ENCODE measurements around the gene SPRYD4.
"Not testable (repeated sequence)": the region's sequence is repeated elsewhere in the genome, so short reads cannot be mapped to it uniquely, and the experiment has no call there.

SPRYD4 gene

DNA sequence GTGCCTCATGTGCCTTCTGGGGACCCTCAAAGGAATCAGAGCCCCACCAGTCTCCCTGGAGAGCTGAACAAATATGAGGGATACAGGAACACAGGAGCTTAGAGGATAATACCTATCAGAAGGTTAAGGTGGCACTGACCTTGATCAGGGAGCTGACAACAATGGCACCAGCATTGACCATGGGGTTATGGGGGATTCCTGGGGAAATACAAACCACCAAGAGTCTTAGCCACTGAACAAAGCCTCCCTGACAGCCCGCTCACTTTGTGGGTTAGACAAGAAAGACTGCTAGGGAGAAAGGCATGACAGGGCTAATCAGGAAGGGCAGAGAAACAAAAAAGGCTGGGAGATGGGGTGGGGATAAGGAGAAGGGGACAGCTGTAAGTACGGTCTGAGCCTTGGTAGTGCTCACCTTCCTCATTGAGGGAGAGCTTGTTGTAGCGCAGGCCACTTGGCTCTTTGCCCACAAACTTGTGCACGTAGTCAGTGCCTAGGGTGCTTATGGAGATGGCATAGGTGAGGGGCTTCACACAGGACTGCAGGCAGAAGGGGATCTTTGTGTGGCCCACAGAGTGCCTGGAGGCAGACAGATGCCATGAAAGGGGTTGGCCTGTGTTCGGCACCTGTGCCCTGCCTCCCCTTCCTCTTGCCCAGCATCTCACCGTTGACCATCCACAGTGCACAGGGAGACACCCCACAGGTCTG lies 9.3 kb downstream of the SPRYD4 start:
- DNase-seq: no peak

DNA sequence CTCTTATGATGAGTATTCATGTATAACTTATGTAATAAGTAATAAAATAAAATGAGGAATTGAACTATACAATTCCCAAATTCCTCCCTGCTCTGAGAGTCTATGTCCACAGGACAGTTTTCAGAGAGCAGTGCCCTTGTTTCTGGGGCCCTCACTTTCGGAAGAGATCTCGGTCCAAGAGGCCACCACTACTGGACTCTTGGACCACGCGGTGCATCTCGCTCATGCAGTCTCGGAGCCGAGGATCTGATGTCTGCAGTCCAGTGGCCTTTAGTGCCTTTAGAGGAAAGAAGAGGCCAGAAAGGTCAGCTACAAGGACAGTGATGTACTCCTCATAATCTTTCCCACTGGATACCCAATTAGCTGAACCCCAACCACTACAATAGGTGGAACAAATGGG lies 11.2 kb downstream of the SPRYD4 start:
- DNase-seq: no peak

DNA sequence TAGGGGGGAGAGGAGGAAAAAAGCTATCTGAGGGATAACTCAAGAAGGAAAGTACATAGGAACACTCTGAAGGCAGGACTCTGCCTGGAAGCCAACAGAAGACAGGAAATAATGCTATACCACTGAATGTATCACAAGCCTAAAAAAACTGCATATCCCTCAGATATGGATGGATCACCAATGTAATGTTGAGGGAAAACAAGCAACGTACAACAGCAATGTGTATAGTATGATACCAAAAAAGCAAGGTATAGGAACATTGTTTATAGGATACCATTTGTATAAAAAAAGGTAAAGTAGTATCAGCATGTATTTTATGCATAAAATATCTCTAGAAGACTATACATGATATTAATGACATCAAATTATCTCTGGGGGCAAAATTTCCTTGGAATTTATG lies 16.2 kb downstream of the SPRYD4 start:
- no peak for DNase-seq

DNA sequence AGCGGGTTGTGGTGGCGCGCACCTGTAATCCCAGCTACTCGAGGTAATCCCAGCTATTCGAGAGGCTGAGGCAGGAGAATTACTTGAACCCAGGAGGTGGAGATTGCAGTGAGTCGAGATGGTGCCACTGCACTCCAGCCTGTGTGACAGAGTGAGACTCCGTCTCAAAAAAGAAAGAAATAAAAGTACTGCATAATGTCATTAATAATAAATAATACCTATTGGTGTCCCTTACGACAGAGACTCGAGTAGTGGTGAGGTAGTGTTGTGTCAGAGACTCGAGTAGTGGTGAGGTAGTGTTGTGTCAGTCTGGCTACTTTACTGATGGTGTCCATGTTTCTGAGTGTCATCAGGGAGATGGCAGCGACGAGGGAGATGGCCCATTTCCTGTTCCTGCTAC lies 18.3 kb downstream of the SPRYD4 start:
- DNase-seq: peak; percentile 11

DNA sequence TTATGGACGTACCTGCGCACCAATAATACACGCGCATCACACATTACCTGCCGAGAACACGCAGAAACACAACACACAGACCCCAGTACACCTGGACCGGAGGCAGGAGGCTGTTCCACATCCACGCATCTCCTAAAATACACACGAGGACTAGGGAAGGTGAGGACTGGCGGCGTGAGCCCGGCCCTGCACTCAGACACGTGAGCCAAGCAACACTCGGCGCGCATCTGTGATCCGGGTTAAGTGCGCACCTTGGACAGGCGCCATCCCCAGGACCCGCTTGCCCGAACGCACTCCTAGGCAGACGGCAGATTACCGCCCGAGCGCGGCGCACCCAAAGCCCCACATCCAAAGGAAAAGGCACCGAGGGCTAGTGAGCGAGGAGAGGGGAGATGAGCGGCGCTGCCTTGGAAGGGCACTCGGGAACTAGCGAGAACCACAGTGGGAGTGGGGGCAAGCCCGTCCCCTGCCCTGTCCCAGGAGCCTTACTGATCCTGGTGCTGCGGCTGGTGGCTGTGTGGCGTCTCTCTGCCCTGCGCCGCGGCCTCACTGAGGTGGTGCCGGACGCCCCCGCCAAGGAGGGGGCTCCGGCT lies 19.2 kb downstream of the SPRYD4 start:
- peak; percentile 82 for DNase-seq

DNA sequence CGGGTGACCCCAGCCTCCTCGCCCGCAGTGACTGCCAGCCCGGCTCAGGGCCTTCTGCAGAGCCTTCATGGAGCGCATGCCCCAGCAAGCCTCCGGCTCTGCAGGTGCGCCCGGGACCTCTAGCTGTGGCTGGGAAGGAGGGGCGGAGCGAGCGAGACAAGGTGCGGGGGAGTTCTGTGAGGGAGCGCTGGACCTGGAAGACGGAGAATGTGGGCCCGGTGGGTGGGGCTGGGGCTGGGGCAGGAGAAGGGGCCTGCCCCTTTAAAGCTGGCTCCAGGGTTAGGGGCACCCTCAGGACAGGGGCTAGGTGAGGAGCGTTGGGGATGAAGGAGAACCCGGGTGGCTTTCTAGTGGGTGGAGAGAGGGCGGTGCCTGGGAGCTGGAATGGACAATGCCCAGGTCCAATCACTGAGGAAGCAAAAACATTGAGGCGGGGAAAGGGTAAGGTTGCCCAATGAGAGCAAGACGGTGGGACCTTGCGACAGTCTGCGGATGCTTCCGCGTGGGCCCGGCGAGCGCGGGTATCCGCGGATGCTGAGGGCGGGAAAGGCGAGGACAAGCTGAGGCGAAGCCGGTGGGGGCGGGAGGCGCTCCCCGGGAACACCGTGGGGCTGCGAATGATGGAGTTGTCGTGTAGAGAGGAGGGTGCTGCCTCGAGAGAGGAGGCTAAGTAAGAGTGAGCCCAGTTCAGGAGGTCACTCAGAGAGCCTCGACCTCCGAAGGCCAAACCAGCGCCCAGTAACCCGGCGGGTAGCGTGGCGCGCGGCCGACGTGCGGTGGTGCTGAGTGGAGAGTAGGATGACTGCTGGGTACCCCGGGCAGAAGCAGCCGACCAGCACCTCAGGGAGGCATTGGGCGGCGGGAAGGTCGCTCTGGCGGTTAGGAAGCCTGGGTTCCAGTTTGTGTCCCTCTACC lies 19.9 kb downstream of the SPRYD4 start, which contains the start of gene GLS2:
Gene GLS2 (minus strand): TSS at position 121 of the 915 bp plus-strand sequence. CDS start 43 bp downstream, at position 78.
- DNase-seq: peak; percentile 83

DNA sequence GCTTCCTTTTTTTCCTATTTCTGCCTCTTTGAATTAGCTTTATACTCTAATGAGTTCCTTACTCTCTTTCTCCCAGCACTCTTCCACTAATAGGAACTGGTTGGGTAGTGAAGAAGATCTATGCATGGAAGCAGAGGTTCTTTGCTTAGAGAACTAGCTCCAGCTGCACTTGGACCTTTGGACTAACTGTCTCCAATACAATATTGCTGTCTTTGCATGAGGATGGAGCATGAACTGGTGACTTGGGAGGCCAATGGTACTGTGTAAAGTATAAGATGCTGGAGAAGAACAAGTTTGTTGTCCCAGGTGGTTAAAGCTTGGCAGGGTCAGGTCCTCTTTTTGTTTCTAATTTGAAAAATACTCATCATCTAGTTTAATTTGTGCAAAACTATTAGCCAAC lies 22.0 kb downstream of the SPRYD4 start:
- no peak for DNase-seq

DNA sequence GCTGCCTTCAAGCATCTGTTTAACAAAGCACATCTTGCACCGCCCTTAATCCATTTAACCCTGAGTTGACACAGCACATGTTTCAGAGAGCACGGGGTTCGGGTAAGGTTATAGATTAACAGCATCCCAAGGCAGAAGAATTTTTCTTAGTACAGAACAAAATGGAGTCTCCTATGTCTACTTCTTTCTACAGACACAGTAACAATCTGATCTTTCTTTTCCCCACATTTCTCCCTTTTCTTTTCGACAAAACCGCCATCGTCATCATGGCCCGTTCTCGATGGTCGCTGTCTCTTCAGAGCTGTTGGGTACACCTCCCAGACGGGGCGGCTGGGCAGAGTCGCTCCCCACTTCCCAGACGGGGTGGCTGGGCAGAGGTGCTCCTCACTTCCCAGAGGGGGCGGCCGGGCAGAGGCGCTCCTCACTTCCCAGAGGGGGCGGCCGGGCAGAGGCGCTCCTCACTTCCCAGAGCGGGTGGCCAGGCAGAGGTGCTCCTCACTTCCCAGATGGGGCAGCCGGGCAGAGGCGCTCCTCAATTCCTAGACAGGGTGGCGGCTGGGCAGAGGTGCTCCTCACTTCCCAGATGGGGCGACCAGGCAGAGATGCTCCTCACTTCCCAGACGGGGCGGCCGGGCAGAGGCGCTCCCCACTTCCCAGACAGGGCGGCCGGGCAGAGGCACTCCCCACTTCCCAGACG lies 25.2 kb downstream of the SPRYD4 start:
- not testable (repeated sequence) for DNase-seq

DNA sequence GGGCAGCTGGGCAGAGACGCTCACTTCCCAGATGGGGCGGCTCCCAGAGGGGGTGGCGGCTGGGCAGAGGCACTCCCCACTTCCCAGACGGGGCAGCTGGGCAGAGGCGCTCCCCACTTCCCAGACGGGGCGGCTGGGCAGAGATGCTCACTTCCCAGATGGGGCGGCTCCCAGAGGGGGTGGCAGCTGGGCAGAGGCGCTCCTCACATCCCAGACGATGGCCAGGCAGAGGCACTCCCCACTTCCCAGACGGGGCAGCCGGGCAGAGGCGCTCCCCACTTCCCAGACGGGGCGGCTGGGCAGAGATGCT lies 25.7 kb downstream of the SPRYD4 start:
- DNase-seq: not testable (repeated sequence)

DNA sequence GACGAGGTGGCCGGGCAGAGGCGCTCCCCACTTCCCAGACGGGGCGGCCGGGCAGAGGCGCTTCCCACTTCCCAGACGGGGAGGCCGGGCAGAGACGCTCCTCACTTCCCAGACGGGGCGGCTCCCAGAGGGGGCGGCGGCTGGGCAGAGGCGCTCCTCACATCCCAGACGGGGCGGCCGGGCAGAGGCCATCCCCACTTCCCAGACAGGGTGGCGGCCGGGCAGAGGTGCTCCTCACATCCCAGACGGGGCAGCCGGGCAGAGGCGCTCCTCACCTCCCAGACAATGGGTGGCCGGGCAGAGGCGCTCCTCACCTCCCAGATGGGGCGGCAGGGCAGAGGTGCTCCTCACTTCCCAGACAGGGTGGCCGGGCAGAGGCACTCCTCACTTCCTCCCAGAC lies 26.1 kb downstream of the SPRYD4 start:
- DNase-seq: not testable (repeated sequence)

DNA sequence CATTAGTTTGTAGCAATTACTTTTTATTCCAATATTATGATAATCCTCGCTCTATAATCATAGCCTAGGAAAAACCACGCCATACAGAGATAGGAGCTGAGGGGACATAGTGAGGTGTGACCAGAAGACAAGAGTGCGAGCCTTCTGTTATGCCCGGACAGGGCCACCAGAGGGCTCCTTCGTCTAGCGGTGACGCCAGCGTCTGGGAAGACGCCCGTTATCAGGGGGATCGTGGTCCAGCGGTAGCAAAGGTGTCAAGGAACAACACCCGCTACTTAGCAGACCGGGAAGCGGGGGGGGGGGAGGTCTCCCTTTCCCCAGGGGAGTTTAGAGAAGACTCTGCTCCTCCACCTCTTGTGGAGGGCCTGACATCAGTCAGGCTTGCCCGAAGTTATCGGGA lies 28.3 kb downstream of the SPRYD4 start:
- peak; percentile 42 for DNase-seq

DNA sequence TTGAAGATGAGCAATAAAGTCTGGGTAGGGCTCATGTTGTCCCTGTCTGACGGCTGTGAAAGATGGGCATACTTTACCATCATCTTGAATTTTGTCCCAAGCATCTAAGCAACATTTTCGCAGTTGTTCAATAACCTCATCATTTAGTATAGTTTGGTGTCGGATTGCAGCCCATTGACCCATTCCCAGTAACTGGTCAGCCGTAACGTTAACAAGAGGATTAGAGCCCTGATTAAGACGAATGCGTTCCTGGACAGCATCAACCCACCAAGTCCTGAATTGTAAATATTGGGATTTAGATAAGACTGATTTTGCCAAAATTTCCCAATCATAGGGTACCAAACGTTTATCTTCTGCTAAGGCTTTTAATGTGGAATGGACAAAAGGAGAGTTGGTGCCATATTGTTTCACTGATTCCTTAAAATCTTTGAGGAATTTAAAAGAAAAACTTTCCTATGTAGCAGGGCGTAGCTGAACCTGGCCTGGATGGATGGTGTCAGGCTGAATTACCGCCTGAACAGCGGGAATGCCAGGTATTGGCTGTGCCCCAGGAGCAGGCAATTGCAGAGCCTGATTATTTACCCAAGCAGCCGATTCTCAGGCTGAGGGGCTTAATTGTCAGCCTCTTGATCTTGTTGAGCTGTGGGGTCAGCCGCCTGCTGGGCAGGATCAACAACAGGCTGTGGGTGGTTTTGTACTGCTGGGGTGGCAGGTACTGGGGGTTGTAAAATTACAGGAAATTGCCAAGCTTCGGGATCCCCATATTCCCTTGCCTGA lies 29.9 kb downstream of the SPRYD4 start:
- peak; percentile 45 for DNase-seq

DNA sequence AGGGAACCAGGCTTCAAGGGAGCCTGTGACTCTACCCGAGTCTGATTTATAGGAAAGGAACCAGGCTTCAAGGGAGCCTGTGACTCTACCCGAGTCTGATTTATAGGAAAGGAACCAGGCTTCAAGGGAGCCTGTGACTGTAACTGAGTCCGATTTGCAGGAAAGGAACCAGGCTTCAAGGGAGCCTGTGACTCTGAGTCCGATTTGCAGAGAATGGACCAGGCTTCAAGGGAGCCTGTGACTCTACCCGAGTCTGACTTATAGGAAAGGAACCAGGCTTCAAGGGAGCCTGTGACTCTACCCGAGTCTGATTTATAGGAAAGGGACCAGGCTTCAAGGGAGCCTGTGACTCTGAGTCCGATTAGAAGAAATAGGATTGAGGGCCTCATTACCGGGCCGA lies 31.1 kb downstream of the SPRYD4 start:
- not testable (repeated sequence) for DNase-seq

DNA sequence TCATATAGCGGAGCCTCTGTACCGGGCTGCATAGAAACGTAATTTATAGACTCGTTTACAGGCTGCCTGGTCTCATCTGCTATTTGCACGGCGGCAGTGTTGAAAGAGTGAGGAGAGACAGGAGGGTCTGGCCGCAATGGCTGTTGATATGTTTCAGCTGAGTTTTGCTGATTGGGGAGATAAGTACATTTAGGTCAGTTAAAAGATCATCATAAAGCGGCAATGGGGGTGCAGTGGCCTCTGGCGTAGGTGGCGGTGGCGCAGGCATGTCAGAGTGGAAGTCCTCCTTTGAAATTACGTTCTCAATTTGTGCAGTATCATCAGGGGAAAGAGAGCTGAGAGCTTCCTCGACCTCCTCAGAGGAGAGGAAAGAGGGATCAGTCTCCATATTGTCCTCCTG lies 31.5 kb downstream of the SPRYD4 start:
- not testable (repeated sequence) for DNase-seq

DNA sequence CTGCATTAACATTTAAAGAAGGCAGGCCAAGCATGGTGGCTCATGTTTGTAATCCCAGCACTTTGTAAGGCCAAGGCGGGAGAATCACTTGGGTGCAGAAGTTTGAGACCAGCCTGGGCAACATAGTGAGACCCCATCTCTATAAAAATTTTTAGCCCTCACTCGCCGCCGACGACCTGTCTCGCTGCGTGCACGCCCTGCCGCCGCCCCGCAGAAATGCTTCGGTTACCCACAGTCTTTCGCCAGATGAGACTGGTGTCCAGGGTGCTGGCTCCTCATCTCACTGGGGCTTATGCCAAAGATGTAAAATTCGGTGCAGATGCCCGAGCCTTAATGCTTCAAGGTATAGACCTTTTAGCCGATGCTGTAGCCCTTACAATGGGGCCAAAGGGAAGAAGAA lies 42.4 kb downstream of the SPRYD4 start:
- DNase-seq: no peak

DNA sequence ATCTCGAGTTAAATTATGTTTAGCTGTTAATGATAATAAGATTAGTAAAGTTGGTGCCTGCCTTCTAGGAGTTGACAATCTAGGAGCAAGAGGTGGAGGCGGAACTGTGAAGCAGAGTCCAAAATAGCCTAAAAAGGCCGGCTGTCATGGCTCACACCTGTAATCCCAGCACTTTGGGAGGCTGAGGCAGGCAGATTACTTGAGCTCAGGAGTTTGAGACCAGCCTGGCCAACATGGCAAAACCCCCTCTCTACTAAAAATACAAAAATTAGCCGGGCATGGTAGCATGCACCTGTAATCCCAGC lies 45.6 kb downstream of the SPRYD4 start:
- DNase-seq: not testable (repeated sequence)

DNA sequence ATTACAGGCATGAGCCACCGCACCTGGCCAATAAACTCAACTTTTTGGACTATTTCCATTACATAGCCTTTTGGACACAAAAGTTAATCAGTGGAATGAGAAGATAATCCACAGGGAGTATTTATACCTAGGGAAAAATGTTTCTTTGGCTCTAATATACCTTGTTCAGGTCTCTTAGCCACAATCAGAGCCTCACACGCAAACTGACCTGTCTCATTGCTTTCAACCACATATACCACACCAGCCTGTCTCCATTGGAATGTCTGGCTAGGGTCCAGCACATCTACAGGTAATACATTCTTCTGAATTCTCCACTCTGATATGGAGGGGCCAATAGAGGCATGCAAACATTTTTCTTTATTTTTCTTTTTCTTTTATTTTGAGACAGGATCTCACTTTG lies 49.5 kb downstream of the SPRYD4 start:
- DNase-seq: no peak

DNA sequence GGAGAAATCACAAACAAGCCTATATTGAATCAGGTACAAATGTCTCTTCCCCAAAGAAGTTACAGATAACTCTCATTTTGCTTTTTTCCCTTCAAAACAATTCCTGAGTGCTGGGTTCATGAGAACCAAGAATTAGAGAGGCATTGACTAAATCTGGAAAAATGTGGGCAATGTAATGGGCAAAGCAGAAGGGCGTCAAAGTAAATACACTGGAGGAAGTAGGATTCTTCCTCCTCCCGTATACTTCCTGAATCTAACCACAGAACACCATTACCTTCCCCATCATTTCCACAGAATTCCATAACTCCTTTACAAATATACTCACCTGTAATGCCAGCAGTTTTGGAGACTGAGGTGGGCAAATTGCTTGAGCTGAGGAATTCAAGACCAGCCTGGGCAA lies 50.2 kb downstream of the SPRYD4 start:
- no peak for DNase-seq

DNA sequence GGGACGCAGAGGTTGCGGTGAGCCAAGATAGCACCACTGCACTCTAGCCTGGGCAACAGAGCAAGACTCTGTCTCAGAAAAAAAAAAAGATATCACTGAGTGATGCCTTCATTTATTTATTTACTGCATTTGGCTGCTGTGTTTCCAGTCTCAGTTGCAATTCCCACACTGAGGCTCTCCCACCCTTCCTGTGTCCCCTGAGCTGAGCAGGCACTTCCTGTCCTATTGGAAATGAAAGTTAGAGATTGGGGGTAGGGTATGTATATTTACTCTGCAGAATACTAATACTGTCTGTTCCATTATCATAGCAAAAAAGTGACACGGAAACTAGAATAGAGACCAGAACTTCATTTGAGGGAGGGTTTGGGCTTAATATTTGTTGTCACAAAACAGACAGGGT lies 51.7 kb downstream of the SPRYD4 start:
- no peak for DNase-seq

DNA sequence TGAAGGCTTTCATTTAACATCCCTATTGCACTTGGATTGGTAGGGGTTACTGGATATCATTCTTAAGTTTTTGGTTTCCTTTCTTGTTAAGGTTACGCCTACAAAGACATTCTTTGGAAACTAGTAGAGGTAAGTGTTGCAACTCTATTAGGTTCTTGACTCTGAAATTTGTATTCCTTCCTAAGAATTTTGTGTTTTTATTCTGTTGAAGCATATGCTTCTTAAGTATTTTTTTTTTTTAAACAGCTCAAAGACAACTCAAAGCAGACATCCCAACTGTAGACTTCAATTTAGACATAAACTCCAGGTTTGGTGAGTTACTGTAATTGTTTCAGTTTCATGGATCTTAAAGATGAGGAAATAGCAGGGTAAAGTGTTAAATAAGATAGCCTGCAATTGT lies 52.1 kb downstream of the SPRYD4 start:
- no peak for DNase-seq

DNA sequence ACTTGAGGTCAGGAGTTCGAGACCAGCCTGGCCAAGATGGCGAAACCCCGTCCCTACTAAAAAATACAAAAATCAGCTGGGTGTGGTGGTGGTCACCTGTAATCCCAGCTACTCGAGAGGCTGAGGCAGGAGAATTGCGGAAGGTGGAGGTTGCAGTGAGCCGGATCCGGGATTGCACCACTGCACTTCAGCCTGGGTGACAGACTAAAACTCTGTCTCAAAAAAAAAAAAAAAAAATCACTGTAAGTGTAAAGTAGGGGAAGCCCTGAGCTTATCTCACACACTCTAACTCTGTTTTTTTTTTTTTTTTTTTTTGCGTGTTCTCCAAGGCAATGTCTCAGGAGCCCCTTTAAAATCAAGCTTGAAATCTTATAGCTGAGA lies 52.8 kb downstream of the SPRYD4 start:
- DNase-seq: no peak

DNA sequence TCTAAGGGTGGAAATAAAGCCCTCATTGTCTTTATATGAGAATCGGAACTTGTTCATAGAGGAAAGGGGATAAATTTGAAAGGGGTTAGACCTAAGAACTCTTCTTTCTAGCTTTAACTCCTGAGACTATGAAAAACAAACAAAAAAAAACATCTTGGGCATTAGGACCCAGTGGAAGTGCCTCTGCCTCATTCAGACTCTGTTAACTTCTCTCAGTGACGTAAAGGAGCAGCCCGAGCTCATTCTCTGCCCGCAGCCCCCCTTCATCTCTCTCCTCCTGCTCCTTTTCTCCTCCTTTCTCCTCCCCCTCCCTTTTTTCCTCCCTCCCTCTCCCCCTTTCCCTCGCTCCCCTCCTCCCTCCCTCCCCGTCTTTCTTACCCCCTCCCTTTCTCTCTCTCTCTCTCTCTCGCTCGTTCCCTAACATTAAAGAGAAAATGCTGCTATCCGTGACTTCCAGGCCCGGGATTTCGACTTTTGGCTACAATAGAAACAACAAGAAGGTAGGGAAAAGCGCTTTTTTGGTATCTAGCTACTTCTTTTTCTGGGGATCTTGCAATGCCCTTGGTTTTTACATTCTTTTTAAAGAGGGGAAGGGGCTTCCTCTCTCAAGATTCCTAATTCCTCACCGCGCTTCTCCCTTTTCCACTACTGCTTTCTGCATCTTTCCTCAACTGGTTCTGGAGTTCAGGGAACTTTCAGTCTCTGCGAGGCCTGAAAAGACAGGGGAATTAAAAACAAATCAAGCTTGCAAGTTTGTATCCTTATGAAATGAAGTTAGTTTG lies 53.4 kb downstream of the SPRYD4 start, which contains the start of gene RBMS2:
Gene RBMS2 (plus strand): TSS at position 231 of the 782 bp plus-strand sequence. CDS start 204 bp downstream, at position 435.
- peak; percentile 75 for DNase-seq
